HepG2 (cell line): Measurements from ENCODE around the gene ANKRD55. TPM values are rescaled to one million over a fixed set of nuclear protein-coding genes. Genes with fewer than 3 reads are reported as not detected.

Experiments
- BCL6 ChIP-seq: IDR thresholded peaks from 2 replicates; pipeline ENCODE4 v1.6.1; 2016; ENCODE audit warnings: missing genetic modification reagents, missing compliant biosample characterization
- DZIP1 ChIP-seq: sonication (generic); formaldehyde crosslinking; IDR thresholded peaks from 2 replicates; pipeline ENCODE4 v1.5.0; 2020; ENCODE audit warnings: mild to moderate bottlenecking, missing genetic modification reagents
- ESRRA ChIP-seq: sonication (generic); formaldehyde crosslinking; IDR thresholded peaks from 2 replicates; pipeline ENCODE4 v1.5.1; 2020; ENCODE audit warnings: mild to moderate bottlenecking, low read depth, missing genetic modification reagents
- EZH2 ChIP-seq: conservative IDR thresholded peaks from 2 replicates; pipeline ENCODE4 v1.6.1; 2012; ENCODE audit warnings: mild to moderate bottlenecking, low read depth, low read length, moderate library complexity
- MTF1 ChIP-seq: sonication (generic); formaldehyde crosslinking; IDR thresholded peaks from 2 replicates; pipeline ENCODE4 v1.5.0; 2020; ENCODE audit warnings: missing genetic modification reagents
- NR2F2 ChIP-seq: IDR thresholded peaks from 2 replicates; pipeline ENCODE4 v1.6.1; 2012; ENCODE audit warnings: low read depth, inconsistent platforms, borderline replicate concordance
- PLRG1 ChIP-seq: fragments of 450-650 bp; conservative IDR thresholded peaks from 2 replicates; pipeline ENCODE4 v1.6.1; 2016
- SMARCC2 ChIP-seq: fragments of 450-650 bp; IDR thresholded peaks from 2 replicates; pipeline ENCODE4 v1.6.1; 2017; ENCODE audit warnings: antibody characterized with exemption, mild to moderate bottlenecking
- TBX2 ChIP-seq: sonication (generic); formaldehyde crosslinking; IDR thresholded peaks from 2 replicates; pipeline ENCODE4 v1.5.0; 2020; ENCODE audit warnings: missing genetic modification reagents, mild to moderate bottlenecking, borderline replicate concordance
- TFE3 ChIP-seq: IDR thresholded peaks from 2 replicates; pipeline ENCODE4 v1.6.1; 2016
- THAP11 ChIP-seq: IDR thresholded peaks from 2 replicates; pipeline ENCODE4 v1.6.1; 2016; ENCODE audit warnings: missing biosample characterization, missing genetic modification reagents
- XRCC5 ChIP-seq: fragments of 200-400 bp; formaldehyde crosslinking; optimal IDR thresholded peaks from 2 replicates; pipeline ENCODE3; 2017; ENCODE audit warnings: mild to moderate bottlenecking, low read length
- YEATS2 ChIP-seq: sonication (generic); formaldehyde crosslinking; IDR thresholded peaks from 2 replicates; pipeline ENCODE4 v1.4.0; 2020; ENCODE audit warnings: missing genetic modification reagents, borderline replicate concordance
- ZFP36L2 ChIP-seq: sonication (generic); formaldehyde crosslinking; IDR thresholded peaks from 2 replicates; pipeline ENCODE4 v1.4.0; 2020; ENCODE audit warnings: missing genetic modification reagents
- ZNF263 ChIP-seq: sonication (generic); formaldehyde crosslinking; IDR thresholded peaks from 2 replicates; pipeline ENCODE4 v1.4.0; 2020; ENCODE audit warnings: missing genetic modification reagents
- ZNF264 ChIP-seq: sonication (generic); formaldehyde crosslinking; IDR thresholded peaks from 2 replicates; pipeline ENCODE4 v1.4.0; 2020; ENCODE audit warnings: missing genetic modification reagents
- ZNF670 ChIP-seq: sonication (generic); formaldehyde crosslinking; IDR thresholded peaks from 2 replicates; pipeline ENCODE4 v1.8.0; 2022; ENCODE audit warnings: mild to moderate bottlenecking, missing genetic modification reagents, borderline replicate concordance
- ZNF674 ChIP-seq: sonication (generic); formaldehyde crosslinking; IDR thresholded peaks from 2 replicates; pipeline ENCODE4 v1.5.0; 2020; ENCODE audit warnings: low read depth, mild to moderate bottlenecking, missing genetic modification reagents
- polyA plus RNA-seq, 8 experiments: library from polyadenylated mRNA; depleted of rRNA in 3 of 8; stranded (reverse) in 7 of 8; unstranded in 1 of 8; fragments of >200 nt; fragmentation: Illumina TruSeq in 4 of 8; extraction: Trizol in 4 of 8; gene quantifications; 2 replicates each; pipeline versions ENCODE4 v1.2.1 to v1.2.3, GENCODE V29; 2011 to 2016; ENCODE audit warnings: low read depth in 4 of 8, missing spikeins in 1 of 8, mixed read lengths in 1 of 8; ENCODE audit not compliant: insufficient read depth in 1 of 8
- total RNA-seq, 5 experiments: library from RNA; depleted of rRNA; stranded (reverse); fragments of >200 nt; fragmentation: Illumina TruSeq; extraction: Trizol; gene quantifications; 2 replicates each; pipeline ENCODE4 v1.2.3, GENCODE V29; 2016; ENCODE audit warnings: low read depth in 1 of 5
- TF ChIP-seq, protein P1 (sequence below): sonication (generic); formaldehyde crosslinking; IDR thresholded peaks from 2 replicates; pipeline ENCODE4 v1.4.0; 2020; ENCODE audit warnings: missing genetic modification reagents
- TF ChIP-seq, protein P2 (sequence below): sonication (generic); formaldehyde crosslinking; IDR thresholded peaks from 2 replicates; pipeline ENCODE4 v1.8.1; 2023; ENCODE audit warnings: mild to moderate bottlenecking, missing genetic modification reagents, borderline replicate concordance
- TF ChIP-seq, protein P3 (sequence below): sonication (generic); formaldehyde crosslinking; IDR thresholded peaks from 2 replicates; pipeline ENCODE4 v1.4.0; 2020; ENCODE audit warnings: missing genetic modification reagents, borderline replicate concordance
- TF ChIP-seq, protein P4 (sequence below): sonication (generic); formaldehyde crosslinking; IDR thresholded peaks from 2 replicates; pipeline ENCODE4 v1.4.0; 2020; ENCODE audit warnings: mild to moderate bottlenecking, low read depth, missing genetic modification reagents

ANKRD55 gene
- total and polyA plus RNA-seq, 2 of the 13 experiments (the other 11 are each of a cell fraction or from before 2014, with no cell fraction given) = 0.11 to 0.28 TPM

GRCh38 chr5:56116599-56117141 lies 116.5 kb downstream of the ANKRD55 start (continued):
- TF ChIP-seq TFE3 (peak; percentile 92), ZNF263 (CRISPR knock-in tag) (no peak), YEATS2 (CRISPR knock-in tag) (peak; percentile 20; the same call in 1 of the 2 replicates), ZNF264 (CRISPR knock-in tag) (peak; percentile 73), ZNF670 (CRISPR knock-in tag) (0 out of 2 replicates have a peak, but pooled peaks have one; percentile 51), NR2F2 (peak; percentile 86), BCL6 (CRISPR knock-in tag) (peak; percentile 95), PLRG1 (no peak), DZIP1 (CRISPR knock-in tag) (no peak), XRCC5 (peak; percentile 44), MTF1 (CRISPR knock-in tag) (no peak), TBX2 (CRISPR knock-in tag) (peak; percentile 86), THAP11 (CRISPR knock-in tag) (peak; percentile 56; the same call in 1 of the 2 replicates), ZFP36L2 (CRISPR knock-in tag) (no peak), SMARCC2 (no peak), EZH2 (no peak), ZNF674 (no peak), ESRRA (CRISPR knock-in tag) (peak; percentile 98)
- TF ChIP-seq, protein P1, sequence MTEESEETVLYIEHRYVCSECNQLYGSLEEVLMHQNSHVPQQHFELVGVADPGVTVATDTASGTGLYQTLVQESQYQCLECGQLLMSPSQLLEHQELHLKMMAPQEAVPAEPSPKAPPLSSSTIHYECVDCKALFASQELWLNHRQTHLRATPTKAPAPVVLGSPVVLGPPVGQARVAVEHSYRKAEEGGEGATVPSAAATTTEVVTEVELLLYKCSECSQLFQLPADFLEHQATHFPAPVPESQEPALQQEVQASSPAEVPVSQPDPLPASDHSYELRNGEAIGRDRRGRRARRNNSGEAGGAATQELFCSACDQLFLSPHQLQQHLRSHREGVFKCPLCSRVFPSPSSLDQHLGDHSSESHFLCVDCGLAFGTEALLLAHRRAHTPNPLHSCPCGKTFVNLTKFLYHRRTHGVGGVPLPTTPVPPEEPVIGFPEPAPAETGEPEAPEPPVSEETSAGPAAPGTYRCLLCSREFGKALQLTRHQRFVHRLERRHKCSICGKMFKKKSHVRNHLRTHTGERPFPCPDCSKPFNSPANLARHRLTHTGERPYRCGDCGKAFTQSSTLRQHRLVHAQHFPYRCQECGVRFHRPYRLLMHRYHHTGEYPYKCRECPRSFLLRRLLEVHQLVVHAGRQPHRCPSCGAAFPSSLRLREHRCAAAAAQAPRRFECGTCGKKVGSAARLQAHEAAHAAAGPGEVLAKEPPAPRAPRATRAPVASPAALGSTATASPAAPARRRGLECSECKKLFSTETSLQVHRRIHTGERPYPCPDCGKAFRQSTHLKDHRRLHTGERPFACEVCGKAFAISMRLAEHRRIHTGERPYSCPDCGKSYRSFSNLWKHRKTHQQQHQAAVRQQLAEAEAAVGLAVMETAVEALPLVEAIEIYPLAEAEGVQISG = peak; percentile 66
- TF ChIP-seq, protein P2, sequence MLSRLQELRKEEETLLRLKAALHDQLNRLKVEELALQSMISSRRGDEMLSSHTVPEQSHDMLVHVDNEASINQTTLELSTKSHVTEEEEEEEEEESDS (CRISPR knock-in tag) = no peak
- TF ChIP-seq, protein P3, sequence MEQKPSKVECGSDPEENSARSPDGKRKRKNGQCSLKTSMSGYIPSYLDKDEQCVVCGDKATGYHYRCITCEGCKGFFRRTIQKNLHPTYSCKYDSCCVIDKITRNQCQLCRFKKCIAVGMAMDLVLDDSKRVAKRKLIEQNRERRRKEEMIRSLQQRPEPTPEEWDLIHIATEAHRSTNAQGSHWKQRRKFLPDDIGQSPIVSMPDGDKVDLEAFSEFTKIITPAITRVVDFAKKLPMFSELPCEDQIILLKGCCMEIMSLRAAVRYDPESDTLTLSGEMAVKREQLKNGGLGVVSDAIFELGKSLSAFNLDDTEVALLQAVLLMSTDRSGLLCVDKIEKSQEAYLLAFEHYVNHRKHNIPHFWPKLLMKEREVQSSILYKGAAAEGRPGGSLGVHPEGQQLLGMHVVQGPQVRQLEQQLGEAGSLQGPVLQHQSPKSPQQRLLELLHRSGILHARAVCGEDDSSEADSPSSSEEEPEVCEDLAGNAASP (CRISPR knock-in tag) = peak; percentile 73; the same call in 1 of the 2 replicates
- TF ChIP-seq, protein P4, sequence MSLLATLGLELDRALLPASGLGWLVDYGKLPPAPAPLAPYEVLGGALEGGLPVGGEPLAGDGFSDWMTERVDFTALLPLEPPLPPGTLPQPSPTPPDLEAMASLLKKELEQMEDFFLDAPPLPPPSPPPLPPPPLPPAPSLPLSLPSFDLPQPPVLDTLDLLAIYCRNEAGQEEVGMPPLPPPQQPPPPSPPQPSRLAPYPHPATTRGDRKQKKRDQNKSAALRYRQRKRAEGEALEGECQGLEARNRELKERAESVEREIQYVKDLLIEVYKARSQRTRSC = no peak
